ENCODE measurements around the gene MSANTD1. TPM values are rescaled to one million over a fixed set of nuclear protein-coding genes. Genes with fewer than 3 reads are reported as not detected.

MSANTD1 gene
- total RNA-seq, 4 donors from 2014 or later = 0.36 to 0.72 TPM; not detected in 2

DNA sequence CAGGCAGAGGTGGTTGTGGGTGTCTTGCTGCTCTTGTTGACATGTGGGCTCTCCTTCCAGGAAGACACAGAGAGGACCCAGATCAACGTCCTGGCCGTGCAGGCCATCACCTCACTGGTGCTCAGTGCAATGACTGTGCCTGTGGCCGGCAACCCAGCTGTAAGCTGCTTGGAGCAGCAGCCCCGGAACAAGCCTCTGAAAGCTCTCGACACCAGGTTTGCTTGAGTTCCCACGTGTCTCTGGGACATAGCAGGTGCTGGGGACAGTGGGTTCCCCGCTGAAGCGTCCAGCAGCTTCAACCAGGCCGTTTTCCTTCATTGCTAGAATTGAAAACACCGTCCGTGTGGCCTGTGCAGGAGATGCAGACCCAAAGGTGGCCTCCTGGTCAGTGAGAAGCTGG, 25.6 kb upstream of the MSANTD1 start:
- TF ChIP-seq POLR2AphosphoS5 (IDR thresholded peaks at IDR 0.05) = no peak
- TF ChIP-seq EP300 (IDR thresholded peaks at IDR 0.05) = no peak
- no peak for TF ChIP-seq POLR2A (IDR thresholded peaks at IDR 0.05)
- TF ChIP-seq, protein P1, sequence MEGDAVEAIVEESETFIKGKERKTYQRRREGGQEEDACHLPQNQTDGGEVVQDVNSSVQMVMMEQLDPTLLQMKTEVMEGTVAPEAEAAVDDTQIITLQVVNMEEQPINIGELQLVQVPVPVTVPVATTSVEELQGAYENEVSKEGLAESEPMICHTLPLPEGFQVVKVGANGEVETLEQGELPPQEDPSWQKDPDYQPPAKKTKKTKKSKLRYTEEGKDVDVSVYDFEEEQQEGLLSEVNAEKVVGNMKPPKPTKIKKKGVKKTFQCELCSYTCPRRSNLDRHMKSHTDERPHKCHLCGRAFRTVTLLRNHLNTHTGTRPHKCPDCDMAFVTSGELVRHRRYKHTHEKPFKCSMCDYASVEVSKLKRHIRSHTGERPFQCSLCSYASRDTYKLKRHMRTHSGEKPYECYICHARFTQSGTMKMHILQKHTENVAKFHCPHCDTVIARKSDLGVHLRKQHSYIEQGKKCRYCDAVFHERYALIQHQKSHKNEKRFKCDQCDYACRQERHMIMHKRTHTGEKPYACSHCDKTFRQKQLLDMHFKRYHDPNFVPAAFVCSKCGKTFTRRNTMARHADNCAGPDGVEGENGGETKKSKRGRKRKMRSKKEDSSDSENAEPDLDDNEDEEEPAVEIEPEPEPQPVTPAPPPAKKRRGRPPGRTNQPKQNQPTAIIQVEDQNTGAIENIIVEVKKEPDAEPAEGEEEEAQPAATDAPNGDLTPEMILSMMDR (IDR thresholded peaks at IDR 0.05) = no peak
- H3K36me3 ChIP-seq = peaks cover 93% of the 10 kb centered on the region
- 96% methylated on average over 10 of the region's 11 CpGs for WGBS

DNA sequence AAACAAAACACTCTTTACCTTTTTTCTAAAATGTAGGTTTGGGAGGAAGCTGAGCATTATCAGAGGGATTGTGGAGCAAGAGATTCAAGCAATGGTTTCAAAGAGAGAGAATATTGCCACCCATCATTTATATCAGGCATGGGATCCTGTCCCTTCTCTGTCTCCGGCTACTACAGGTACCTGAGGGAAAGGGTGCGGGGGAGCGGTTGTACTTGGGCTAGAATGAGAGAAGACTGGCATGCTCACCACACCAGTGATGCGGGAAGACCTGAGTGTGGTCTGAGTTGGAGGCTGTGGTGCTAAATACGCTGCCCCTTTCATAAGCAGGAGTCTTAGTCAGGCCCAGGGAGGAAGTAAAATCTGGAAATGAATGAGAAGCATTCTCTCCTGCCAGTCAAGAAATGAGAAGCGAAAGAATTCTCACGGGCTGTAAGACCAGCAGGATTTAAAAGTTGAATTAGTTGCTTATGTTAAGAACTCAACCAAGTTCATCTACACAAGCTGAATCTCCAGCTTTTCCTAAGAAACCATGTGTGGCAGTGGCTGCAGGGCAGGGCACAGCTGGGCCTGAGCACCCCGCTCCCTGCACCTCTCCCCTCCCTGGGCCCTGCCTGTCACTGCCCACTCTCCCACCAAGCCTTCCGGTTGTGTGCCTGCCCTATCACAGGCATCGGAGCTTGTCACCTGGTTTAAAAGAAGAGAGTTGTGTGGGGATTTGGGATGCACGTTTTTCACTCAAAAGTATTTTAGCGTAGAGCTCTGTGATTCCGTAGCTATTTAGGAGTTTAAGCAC, 24.8 kb upstream of the MSANTD1 start:
- 87% methylated on average over 13 of the region's 13 CpGs for WGBS
- Histone ChIP-seq H3K27me3 (no peaks in the 10 kb centered on the region), H3K36me3 (peaks cover 93% of the 10 kb centered on the region), H3K27ac (no peak overlapping the region), H3K9me3 (no peaks in the 10 kb centered on the region), H3K4me3 (no peak overlapping the region), H3K4me1 (no peaks in the 10 kb centered on the region)
- peak in 1 of 2 donors; percentile 52 for DNase-seq (ENCODE audit: low spot score in 2 of 2)
- TF ChIP-seq, protein P1 (IDR thresholded peaks at IDR 0.05) = no peak
- TF ChIP-seq EP300 (IDR thresholded peaks at IDR 0.05) = no peak
- TF ChIP-seq POLR2AphosphoS5 (IDR thresholded peaks at IDR 0.05) = no peak
- TF ChIP-seq POLR2A (IDR thresholded peaks at IDR 0.05) = no peak

More for the DNA sequence above, 25.6 kb upstream of the MSANTD1 start:
- Histone ChIP-seq H3K27ac (no peak overlapping the region), H3K9me3 (no peaks in the 10 kb centered on the region), H3K27me3 (no peaks in the 10 kb centered on the region), H3K4me3 (no peak overlapping the region), H3K4me1 (no peaks in the 10 kb centered on the region)
- peak in 1 of 2 donors; percentile 28 for DNase-seq (ENCODE audit: low spot score in 2 of 2)

DNA sequence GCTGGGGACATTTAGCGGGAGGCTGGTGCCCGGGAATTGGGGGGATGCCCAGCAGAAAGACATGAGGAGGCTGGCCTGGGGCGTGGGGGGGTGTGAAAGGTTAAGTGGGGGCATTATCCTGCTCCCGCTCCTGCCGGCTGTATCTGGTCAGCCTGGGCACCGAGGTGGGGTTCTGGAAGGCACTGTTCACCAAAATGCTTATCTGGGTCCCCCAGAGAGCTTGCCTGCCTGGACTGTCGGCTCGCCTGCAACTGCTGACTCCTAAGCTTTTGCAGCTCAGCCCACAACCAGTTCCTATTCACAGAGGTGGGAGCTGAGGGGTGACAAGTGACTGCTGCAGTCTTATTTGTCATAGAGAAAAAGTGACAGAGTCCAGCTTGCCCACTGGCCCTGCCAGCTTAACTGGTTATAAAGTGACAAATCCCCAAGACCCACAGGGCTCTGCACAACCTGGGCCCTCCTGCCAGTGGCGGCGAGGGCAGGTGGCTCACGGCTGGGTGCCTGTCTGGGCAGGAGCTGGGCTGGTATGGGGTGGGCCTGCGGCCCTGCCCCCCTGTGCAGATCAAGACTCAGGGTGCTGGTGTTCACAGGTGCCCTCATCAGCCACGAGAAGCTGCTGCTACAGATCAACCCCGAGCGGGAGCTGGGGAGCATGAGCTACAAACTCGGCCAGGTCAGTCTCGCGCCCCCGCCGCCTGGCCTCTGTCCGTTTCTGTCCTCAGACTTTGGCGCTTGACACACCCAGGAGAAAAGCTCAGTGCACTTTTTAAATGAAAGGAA, 23.7 kb upstream of the MSANTD1 start:
- peak in 1 of 2 donors; percentile 67 for DNase-seq (ENCODE audit: low spot score in 2 of 2)

DNA sequence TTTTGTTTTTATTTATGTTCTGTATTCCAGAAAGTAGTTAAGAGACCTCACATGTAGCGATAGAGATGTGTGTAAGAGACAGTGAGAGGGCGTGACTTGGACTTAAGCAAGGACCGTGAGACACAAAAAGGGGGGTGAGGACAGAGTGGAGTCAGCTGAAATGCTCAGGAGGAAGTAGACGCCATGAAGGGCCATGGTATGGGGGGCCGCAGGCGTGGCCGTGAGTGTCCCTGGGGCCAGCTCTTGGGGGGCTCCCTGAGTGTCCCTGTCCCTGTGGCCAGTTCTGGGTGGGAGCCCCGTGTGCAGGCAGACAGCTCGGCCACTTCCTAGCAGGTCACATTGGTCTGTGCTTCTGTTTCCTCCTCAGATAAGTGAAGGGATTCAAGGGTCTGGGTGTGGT, 23.0 kb upstream of the MSANTD1 start:
- 87% methylated on average over 9 of the region's 9 CpGs for WGBS
- no peaks in the 10 kb centered on the region for H3K27me3 ChIP-seq
- no peaks in the 10 kb centered on the region for H3K4me1 ChIP-seq
- DNase-seq (ENCODE audit: low spot score in 2 of 2) = no peak
- TF ChIP-seq POLR2A (IDR thresholded peaks at IDR 0.05) (no peak), EP300 (IDR thresholded peaks at IDR 0.05) (no peak), POLR2AphosphoS5 (IDR thresholded peaks at IDR 0.05) (no peak)
- TF ChIP-seq, protein P1 (IDR thresholded peaks at IDR 0.05) = no peak
- no peaks in the 10 kb centered on the region for H3K9me3 ChIP-seq
- H3K36me3 ChIP-seq = peaks cover 93% of the 10 kb centered on the region
- H3K27ac ChIP-seq = no peak overlapping the region
- no peak overlapping the region for H3K4me3 ChIP-seq

More for the DNA sequence above, 23.7 kb upstream of the MSANTD1 start:
- no peaks in the 10 kb centered on the region for H3K9me3 ChIP-seq
- no peaks in the 10 kb centered on the region for H3K4me1 ChIP-seq
- 89% methylated on average over 21 of the region's 22 CpGs for WGBS
- TF ChIP-seq POLR2AphosphoS5 (IDR thresholded peaks at IDR 0.05) (no peak), EP300 (IDR thresholded peaks at IDR 0.05) (no peak), POLR2A (IDR thresholded peaks at IDR 0.05) (no peak)
- TF ChIP-seq, protein P1 (IDR thresholded peaks at IDR 0.05) = no peak
- peaks cover 93% of the 10 kb centered on the region for H3K36me3 ChIP-seq
- H3K27me3 ChIP-seq = no peaks in the 10 kb centered on the region
- no peak overlapping the region for H3K27ac ChIP-seq
- no peak overlapping the region for H3K4me3 ChIP-seq

DNA sequence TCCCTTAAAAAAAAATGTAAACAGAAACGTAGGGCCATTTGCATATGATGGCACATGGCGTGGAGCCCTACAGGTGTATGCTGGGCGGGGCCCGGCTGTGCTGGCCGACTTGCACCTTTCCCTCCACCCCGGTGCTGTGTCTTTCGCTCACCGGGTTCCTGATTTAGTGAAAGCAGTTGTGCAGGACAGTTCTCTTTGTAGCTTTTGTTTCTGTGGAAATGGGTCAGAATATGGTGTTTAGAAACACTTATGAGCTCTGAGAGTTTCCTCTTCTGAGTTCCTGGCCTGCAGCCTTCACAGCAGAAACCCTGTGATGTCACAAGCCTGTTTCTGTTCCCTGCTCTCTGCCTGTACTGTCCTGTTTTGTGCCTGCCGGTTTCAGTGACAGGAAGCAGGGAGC, 22.5 kb upstream of the MSANTD1 start:
- Histone ChIP-seq H3K27ac (no peak overlapping the region), H3K27me3 (no peaks in the 10 kb centered on the region), H3K4me3 (no peak overlapping the region), H3K4me1 (no peaks in the 10 kb centered on the region), H3K36me3 (peaks cover 93% of the 10 kb centered on the region), H3K9me3 (no peaks in the 10 kb centered on the region)
- WGBS = 39% methylated on average over 9 of the region's 9 CpGs
- TF ChIP-seq, protein P1 (IDR thresholded peaks at IDR 0.05) = no peak
- TF ChIP-seq POLR2A (IDR thresholded peaks at IDR 0.05) (no peak), EP300 (IDR thresholded peaks at IDR 0.05) (no peak), POLR2AphosphoS5 (IDR thresholded peaks at IDR 0.05) (no peak)
- DNase-seq (ENCODE audit: low spot score in 2 of 2) = no peak

Measured in suprapubic skin (tissue), 4 donors.